Panc1 (cell line): ENCODE measurements around the gene MISP3. TPM values are rescaled to one million over a fixed set of nuclear protein-coding genes. Genes with fewer than 3 reads are reported as not detected.

Experiments
- ATAC-seq: fragments of 200-7000 bp; cut with Tn5 transposase; 2 replicates; pipeline ENCODE4 v1.9.1; 2020; ENCODE audit warnings: mild to moderate bottlenecking, moderate library complexity
- BruUV-seq: library from RNA; stranded (reverse); fragments of 400-500 nt; replicated peaks from 2 replicates; lab custom pipeline; 2021; lab: Mats Ljungman, UMichigan
- CTCF ChIA-PET: fragments of 300-600 bp; sonication (Branson Sonifier 250); formaldehyde crosslinking; loops from one replicate; lab custom pipeline; 2022; ENCODE audit warnings: antibody characterized with exemption; lab: Charles Lee
- POLR2A ChIA-PET: fragments of 300-600 bp; sonication (Branson Sonifier 250); formaldehyde crosslinking; loops from one replicate; lab custom pipeline; 2022; ENCODE audit warnings: antibody characterized with exemption; lab: Charles Lee
- DNase-seq: peaks from one replicate; pipeline ENCODE4 v3.0.0-alpha.2; 2010; ENCODE audit warnings: low read depth, low spot score
- H3K27ac ChIP-seq: 2 replicates; pipeline ENCODE4 v1.5.1; 2011; ENCODE audit warnings: mild to moderate bottlenecking, low read length, inconsistent platforms
- H3K27me3 ChIP-seq: fragments of 200-500 bp; sonication (Bioruptor generic); 2 replicates; pipeline ENCODE4 v1.6.0; 2014; ENCODE audit warnings: low read length, inconsistent platforms; ENCODE audit not compliant: control insufficient read depth, insufficient read depth
- H3K36me3 ChIP-seq: fragments of 200-500 bp; sonication (Bioruptor generic); 2 replicates; pipeline ENCODE4 v1.5.1; 2014; ENCODE audit warnings: inconsistent platforms, mild to moderate bottlenecking, low read length, moderate library complexity; ENCODE audit not compliant: control insufficient read depth, insufficient read depth
- H3K4me1 ChIP-seq: 2 replicates; pipeline ENCODE4 v1.5.1; 2011; ENCODE audit warnings: inconsistent platforms, mild to moderate bottlenecking, low read length, moderate library complexity; ENCODE audit not compliant: control insufficient read depth, insufficient read depth
- H3K4me3 ChIP-seq, 2 experiments: 2 replicates each; pipeline ENCODE4 v1.5.1; 2011 to 2012; ENCODE audit warnings: low read depth in 2 of 2, low read length in 2 of 2, mild to moderate bottlenecking in 2 of 2, inconsistent platforms in 1 of 2, moderate library complexity in 1 of 2
- H3K9me3 ChIP-seq: fragments of 200-500 bp; sonication (Bioruptor generic); 2 replicates; pipeline ENCODE4 v1.5.1; 2014; ENCODE audit warnings: low read depth, mild to moderate bottlenecking, inconsistent platforms, low read length, moderate library complexity; ENCODE audit not compliant: control insufficient read depth, insufficient read depth
- POLR2AphosphoS5 ChIP-seq: IDR thresholded peaks from 2 replicates; pipeline ENCODE4 v1.6.1; 2012; ENCODE audit warnings: mild to moderate bottlenecking, low read depth, low read length, moderate library complexity
- SIN3A ChIP-seq: IDR thresholded peaks from 2 replicates; pipeline ENCODE4 v1.6.1; 2012; ENCODE audit warnings: low read depth, mild to moderate bottlenecking, low read length, moderate library complexity, borderline replicate concordance; ENCODE audit not compliant: insufficient read depth
- TCF7L2 ChIP-seq: IDR thresholded peaks from 2 replicates; pipeline ENCODE4 v1.6.1; 2011; ENCODE audit warnings: mild to moderate bottlenecking, low read depth, low read length, inconsistent platforms
- in situ Hi-C: cut with HindIII; loops from 2 replicates; pipeline ENCODE4 v1.10.0; 2016; ENCODE audit warnings: low sequenced_read_pairs, low pct_unique_long_range_greater_than_20kb
- intact Hi-C: fragments of 100-400 bp; cut with micrococcal nuclease; formaldehyde crosslinking; loops from one replicate; pipeline ENCODE4 v1.10.0; 2022; ENCODE audit not compliant: unreplicated experiment
- total RNA-seq: library from RNA; stranded (reverse); gene quantifications from one replicate; pipeline ENCODE4 v1.2.1, GENCODE V29; 2021; ENCODE audit not compliant: unreplicated experiment
- TF ChIP-seq, protein P1 (sequence below), 2 experiments: IDR thresholded peaks; 2 replicates each; pipeline ENCODE4 v1.6.1; 2011 to 2012; ENCODE audit warnings: low read depth in 2 of 2, control low read depth in 1 of 2, low read length in 1 of 2, mild to moderate bottlenecking in 1 of 2, moderate library complexity in 1 of 2; ENCODE audit not compliant: insufficient read depth in 1 of 2
- TF ChIP-seq, protein P2 (sequence below): fragments of 450-650 bp; IDR thresholded peaks from 2 replicates; pipeline ENCODE4 v1.5.1; 2017; ENCODE audit warnings: mild to moderate bottlenecking

Gene MISP3
- total RNA-seq, 1 experiment from 2014 or later: 1.5 TPM

DNA sequence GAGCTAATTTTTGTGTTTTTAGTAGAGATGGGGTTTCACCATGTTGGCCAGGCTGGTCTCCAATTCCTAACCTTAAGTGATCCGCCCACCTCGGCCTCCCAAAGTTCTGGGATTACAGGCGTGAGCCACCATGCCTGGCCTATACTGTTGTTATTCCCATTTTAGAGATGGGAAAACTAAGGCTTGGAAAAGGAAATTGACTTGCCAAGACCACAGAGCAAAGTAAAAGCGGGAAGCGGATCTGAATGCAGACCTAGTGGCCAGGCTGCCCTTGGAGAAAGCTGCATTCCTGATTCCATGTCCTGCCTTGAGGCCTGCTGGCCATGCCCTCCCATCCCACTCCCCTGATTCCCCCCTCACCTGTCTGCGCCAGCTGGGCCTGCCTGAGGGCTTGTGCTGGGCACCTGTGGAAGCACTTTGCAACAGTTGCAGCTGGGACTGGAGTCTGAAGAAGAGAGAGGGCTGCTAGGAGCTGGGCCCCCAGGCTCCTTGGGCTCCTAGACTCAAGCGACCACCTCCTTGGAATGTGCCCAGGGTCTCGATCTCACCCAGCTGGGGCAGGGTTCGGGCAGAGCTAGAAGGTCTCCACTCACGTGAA lies 16.4 kb upstream of the MISP3 start:
- no peaks in the 10 kb centered on the region for H3K27me3 ChIP-seq
- ChIA-PET CTCF (no interaction called here), POLR2A (no interaction called here)
- H3K4me1 ChIP-seq: peaks cover 5% of the 10 kb centered on the region; the same call in 1 of the 2 replicates
- ATAC-seq (no peak), DNase-seq (no peak)
- no peaks in the 10 kb centered on the region for H3K9me3 ChIP-seq
- in situ Hi-C loops (no loop called here), intact Hi-C loops (no loop called here)
- no TSS peak for BruUV-seq
- TF ChIP-seq, protein P1, sequence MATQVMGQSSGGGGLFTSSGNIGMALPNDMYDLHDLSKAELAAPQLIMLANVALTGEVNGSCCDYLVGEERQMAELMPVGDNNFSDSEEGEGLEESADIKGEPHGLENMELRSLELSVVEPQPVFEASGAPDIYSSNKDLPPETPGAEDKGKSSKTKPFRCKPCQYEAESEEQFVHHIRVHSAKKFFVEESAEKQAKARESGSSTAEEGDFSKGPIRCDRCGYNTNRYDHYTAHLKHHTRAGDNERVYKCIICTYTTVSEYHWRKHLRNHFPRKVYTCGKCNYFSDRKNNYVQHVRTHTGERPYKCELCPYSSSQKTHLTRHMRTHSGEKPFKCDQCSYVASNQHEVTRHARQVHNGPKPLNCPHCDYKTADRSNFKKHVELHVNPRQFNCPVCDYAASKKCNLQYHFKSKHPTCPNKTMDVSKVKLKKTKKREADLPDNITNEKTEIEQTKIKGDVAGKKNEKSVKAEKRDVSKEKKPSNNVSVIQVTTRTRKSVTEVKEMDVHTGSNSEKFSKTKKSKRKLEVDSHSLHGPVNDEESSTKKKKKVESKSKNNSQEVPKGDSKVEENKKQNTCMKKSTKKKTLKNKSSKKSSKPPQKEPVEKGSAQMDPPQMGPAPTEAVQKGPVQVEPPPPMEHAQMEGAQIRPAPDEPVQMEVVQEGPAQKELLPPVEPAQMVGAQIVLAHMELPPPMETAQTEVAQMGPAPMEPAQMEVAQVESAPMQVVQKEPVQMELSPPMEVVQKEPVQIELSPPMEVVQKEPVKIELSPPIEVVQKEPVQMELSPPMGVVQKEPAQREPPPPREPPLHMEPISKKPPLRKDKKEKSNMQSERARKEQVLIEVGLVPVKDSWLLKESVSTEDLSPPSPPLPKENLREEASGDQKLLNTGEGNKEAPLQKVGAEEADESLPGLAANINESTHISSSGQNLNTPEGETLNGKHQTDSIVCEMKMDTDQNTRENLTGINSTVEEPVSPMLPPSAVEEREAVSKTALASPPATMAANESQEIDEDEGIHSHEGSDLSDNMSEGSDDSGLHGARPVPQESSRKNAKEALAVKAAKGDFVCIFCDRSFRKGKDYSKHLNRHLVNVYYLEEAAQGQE (IDR thresholded peaks at IDR 0.05; ENCODE audit: insufficient read depth in 1 of 2, low read depth in 2 of 2, low read length in 1 of 2): no peak
- TF ChIP-seq POLR2AphosphoS5: no peak
- no peak overlapping the region for H3K4me3 ChIP-seq
- H3K27ac ChIP-seq: no peak overlapping the region
- H3K36me3 ChIP-seq: no peaks in the 10 kb centered on the region

GRCh38 chr19:14056741-14057356 lies 15.7 kb upstream of the MISP3 start:
- CTCF ChIA-PET: interaction anchor here (0.6 to 0.7 kb wide), 2 partner anchors 155 to 232 kb away, joined by 4 read pairs; no protein-coding TSS in a partner anchor
- H3K4me3 ChIP-seq: peak overlapping the region in 1 of 2 experiments; percentile 24; a peak in 2 of 4 replicates
- BruUV-seq: no TSS peak
- TF ChIP-seq, protein P2, sequence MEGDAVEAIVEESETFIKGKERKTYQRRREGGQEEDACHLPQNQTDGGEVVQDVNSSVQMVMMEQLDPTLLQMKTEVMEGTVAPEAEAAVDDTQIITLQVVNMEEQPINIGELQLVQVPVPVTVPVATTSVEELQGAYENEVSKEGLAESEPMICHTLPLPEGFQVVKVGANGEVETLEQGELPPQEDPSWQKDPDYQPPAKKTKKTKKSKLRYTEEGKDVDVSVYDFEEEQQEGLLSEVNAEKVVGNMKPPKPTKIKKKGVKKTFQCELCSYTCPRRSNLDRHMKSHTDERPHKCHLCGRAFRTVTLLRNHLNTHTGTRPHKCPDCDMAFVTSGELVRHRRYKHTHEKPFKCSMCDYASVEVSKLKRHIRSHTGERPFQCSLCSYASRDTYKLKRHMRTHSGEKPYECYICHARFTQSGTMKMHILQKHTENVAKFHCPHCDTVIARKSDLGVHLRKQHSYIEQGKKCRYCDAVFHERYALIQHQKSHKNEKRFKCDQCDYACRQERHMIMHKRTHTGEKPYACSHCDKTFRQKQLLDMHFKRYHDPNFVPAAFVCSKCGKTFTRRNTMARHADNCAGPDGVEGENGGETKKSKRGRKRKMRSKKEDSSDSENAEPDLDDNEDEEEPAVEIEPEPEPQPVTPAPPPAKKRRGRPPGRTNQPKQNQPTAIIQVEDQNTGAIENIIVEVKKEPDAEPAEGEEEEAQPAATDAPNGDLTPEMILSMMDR: no peak
- TF ChIP-seq, protein P1 (IDR thresholded peaks at IDR 0.05; ENCODE audit: insufficient read depth in 1 of 2, low read depth in 2 of 2, low read length in 1 of 2): no peak
- TF ChIP-seq TCF7L2 (no peak), SIN3A (no peak), POLR2AphosphoS5 (no peak)
- DNase-seq (no peak), ATAC-seq (no peak)
- POLR2A ChIA-PET: no interaction called here
- H3K36me3 ChIP-seq: no peaks in the 10 kb centered on the region
- H3K4me1 ChIP-seq: peaks cover 5% of the 10 kb centered on the region; the same call in 1 of the 2 replicates
- no peaks in the 10 kb centered on the region for H3K27me3 ChIP-seq
- H3K9me3 ChIP-seq: no peaks in the 10 kb centered on the region
- intact Hi-C loops: no loop called here
- in situ Hi-C loops: no loop called here
- no peak overlapping the region for H3K27ac ChIP-seq
